ENCODE measurements around the gene DDX56.

GRCh38 chr7:44535348-44536064 is 38.2 kb downstream of the DDX56 start:
- TF ChIP-seq MXI1 (IDR thresholded peaks at IDR 0.05; ENCODE audit: low read depth, low read length) (no peak), EP300 (IDR thresholded peaks at IDR 0.05; ENCODE audit: borderline replicate concordance in 1 of 2, low read depth in 1 of 2, low read length in 1 of 2) (no peak), NFIC (IDR thresholded peaks at IDR 0.05; ENCODE audit: borderline replicate concordance) (no peak), MEF2A (IDR thresholded peaks at IDR 0.05; ENCODE audit: borderline replicate concordance, low read depth) (no peak), YY1 (IDR thresholded peaks at IDR 0.05; ENCODE audit: low read depth) (no peak), POLR2AphosphoS5 (IDR thresholded peaks at IDR 0.05; ENCODE audit: low read depth, low read length) (no peak), MAX (IDR thresholded peaks at IDR 0.05; ENCODE audit: low read depth) (no peak), JUND (IDR thresholded peaks at IDR 0.05) (no peak)
- TF ChIP-seq, protein P1, sequence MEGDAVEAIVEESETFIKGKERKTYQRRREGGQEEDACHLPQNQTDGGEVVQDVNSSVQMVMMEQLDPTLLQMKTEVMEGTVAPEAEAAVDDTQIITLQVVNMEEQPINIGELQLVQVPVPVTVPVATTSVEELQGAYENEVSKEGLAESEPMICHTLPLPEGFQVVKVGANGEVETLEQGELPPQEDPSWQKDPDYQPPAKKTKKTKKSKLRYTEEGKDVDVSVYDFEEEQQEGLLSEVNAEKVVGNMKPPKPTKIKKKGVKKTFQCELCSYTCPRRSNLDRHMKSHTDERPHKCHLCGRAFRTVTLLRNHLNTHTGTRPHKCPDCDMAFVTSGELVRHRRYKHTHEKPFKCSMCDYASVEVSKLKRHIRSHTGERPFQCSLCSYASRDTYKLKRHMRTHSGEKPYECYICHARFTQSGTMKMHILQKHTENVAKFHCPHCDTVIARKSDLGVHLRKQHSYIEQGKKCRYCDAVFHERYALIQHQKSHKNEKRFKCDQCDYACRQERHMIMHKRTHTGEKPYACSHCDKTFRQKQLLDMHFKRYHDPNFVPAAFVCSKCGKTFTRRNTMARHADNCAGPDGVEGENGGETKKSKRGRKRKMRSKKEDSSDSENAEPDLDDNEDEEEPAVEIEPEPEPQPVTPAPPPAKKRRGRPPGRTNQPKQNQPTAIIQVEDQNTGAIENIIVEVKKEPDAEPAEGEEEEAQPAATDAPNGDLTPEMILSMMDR (IDR thresholded peaks at IDR 0.05): no peak
- TF ChIP-seq, protein P2, sequence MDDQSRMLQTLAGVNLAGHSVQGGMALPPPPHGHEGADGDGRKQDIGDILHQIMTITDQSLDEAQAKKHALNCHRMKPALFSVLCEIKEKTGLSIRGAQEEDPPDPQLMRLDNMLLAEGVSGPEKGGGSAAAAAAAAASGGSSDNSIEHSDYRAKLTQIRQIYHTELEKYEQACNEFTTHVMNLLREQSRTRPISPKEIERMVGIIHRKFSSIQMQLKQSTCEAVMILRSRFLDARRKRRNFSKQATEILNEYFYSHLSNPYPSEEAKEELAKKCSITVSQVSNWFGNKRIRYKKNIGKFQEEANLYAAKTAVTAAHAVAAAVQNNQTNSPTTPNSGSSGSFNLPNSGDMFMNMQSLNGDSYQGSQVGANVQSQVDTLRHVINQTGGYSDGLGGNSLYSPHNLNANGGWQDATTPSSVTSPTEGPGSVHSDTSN (IDR thresholded peaks at IDR 0.05): no peak
- TF ChIP-seq, protein P3, sequence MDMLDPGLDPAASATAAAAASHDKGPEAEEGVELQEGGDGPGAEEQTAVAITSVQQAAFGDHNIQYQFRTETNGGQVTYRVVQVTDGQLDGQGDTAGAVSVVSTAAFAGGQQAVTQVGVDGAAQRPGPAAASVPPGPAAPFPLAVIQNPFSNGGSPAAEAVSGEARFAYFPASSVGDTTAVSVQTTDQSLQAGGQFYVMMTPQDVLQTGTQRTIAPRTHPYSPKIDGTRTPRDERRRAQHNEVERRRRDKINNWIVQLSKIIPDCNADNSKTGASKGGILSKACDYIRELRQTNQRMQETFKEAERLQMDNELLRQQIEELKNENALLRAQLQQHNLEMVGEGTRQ (IDR thresholded peaks at IDR 0.05; ENCODE audit: borderline replicate concordance, low read depth, low read length): no peak
